IMR-90 (cell line): ENCODE results near the gene RBBP8NL. TPM values are rescaled to one million over a fixed set of nuclear protein-coding genes. Genes with fewer than 3 reads are reported as not detected.

ENCODE experiments used
- ATAC-seq: fragments of 200-7000 bp; cut with Tn5 transposase; 2 replicates; pipeline ENCODE4 v1.9.1; 2020; ENCODE audit warnings: low read depth, mild to moderate bottlenecking, moderate library complexity
- BruUV-seq: library from RNA; stranded (reverse); fragments of 400-500 nt; replicated peaks from 2 replicates; lab custom pipeline; 2021; lab: Mats Ljungman, UMichigan
- CTCF ChIA-PET: fragments of 300-600 bp; formaldehyde crosslinking; extraction: SDS; loops from one replicate; lab custom pipeline; 2021; ENCODE audit warnings: antibody characterized with exemption; lab: Yijun Ruan, JAX
- POLR2A ChIA-PET: fragments of 300-600 bp; sonication (Branson Sonifier 250); formaldehyde crosslinking; loops from one replicate; lab custom pipeline; 2022; ENCODE audit warnings: antibody characterized with exemption; ENCODE audit not compliant: unreplicated experiment; lab: Charles Lee
- DNase-seq: peaks from one replicate; pipeline ENCODE4 v3.0.0; 2013
- H2AFZ ChIP-seq: replicated peaks from 2 replicates; pipeline ENCODE3; 2013; ENCODE audit warnings: low read length, mild to moderate bottlenecking; ENCODE audit not compliant: poor library complexity
- H2AK5ac ChIP-seq: 2 replicates; pipeline ENCODE4 v1.6.1; 2013; ENCODE audit warnings: low read depth, low read length, inconsistent platforms
- H2AK9ac ChIP-seq: replicated peaks from 2 replicates; pipeline ENCODE3; 2013; ENCODE audit warnings: mild to moderate bottlenecking, low read depth, low read length, moderate library complexity; ENCODE audit not compliant: poor library complexity
- H2BK120ac ChIP-seq: 2 replicates; pipeline ENCODE4 v1.6.1; 2013; ENCODE audit warnings: low read depth, low read length, inconsistent platforms
- H2BK15ac ChIP-seq: 3 replicates; pipeline ENCODE4 v1.6.1; 2013; ENCODE audit warnings: low read depth, low read length, inconsistent platforms
- H2BK20ac ChIP-seq: 2 replicates; pipeline ENCODE4 v1.6.1; 2013; ENCODE audit warnings: low read depth, mild to moderate bottlenecking, inconsistent platforms, low read length, moderate library complexity
- H2BK5ac ChIP-seq: 2 replicates; pipeline ENCODE4 v1.6.1; 2013; ENCODE audit warnings: mild to moderate bottlenecking, low read depth, low read length, inconsistent platforms; ENCODE audit not compliant: poor library complexity, severe bottlenecking
- H3K14ac ChIP-seq: replicated peaks from 2 replicates; pipeline ENCODE4 v1.6.1; 2013; ENCODE audit warnings: low read depth, low read length, inconsistent platforms
- H3K18ac ChIP-seq: 2 replicates; pipeline ENCODE4 v1.6.1; 2013; ENCODE audit warnings: low read depth, low read length, control low read depth
- H3K23ac ChIP-seq: 2 replicates; pipeline ENCODE4 v1.6.1; 2013; ENCODE audit warnings: low read depth, low read length, inconsistent platforms
- H3K27ac ChIP-seq: 2 replicates; pipeline ENCODE4 v1.5.1; 2013; ENCODE audit warnings: mild to moderate bottlenecking, control low read depth, low read length; ENCODE audit not compliant: insufficient read depth
- H3K27me3 ChIP-seq: 2 replicates; pipeline ENCODE4 v1.6.1; 2013; ENCODE audit warnings: low read length; ENCODE audit not compliant: control insufficient read depth, insufficient read depth
- H3K36me3 ChIP-seq: 2 replicates; pipeline ENCODE4 v1.6.1; 2013; ENCODE audit warnings: low read length, mixed read lengths; ENCODE audit not compliant: control insufficient read depth, insufficient read depth
- H3K4ac ChIP-seq: 2 replicates; pipeline ENCODE4 v1.6.1; 2013; ENCODE audit warnings: low read depth, low read length, inconsistent platforms
- H3K4me1 ChIP-seq: 2 replicates; pipeline ENCODE4 v1.6.1; 2013; ENCODE audit warnings: low read length, mixed read lengths; ENCODE audit not compliant: control insufficient read depth, insufficient read depth
- H3K4me2 ChIP-seq: 2 replicates; pipeline ENCODE4 v1.6.1; 2013; ENCODE audit warnings: low read depth, mild to moderate bottlenecking, control low read depth, low read length, moderate library complexity
- H3K4me3 ChIP-seq: 2 replicates; pipeline ENCODE4 v1.5.1; 2013; ENCODE audit warnings: low read depth, mild to moderate bottlenecking, control low read depth, low read length, moderate library complexity; ENCODE audit not compliant: insufficient read depth
- H3K56ac ChIP-seq: 2 replicates; pipeline ENCODE4 v1.6.1; 2013; ENCODE audit warnings: low read length, inconsistent platforms; ENCODE audit not compliant: insufficient read depth; ENCODE audit errors: extremely low read depth
- H3K79me1 ChIP-seq, 2 experiments: 2 replicates each; pipeline ENCODE4 v1.6.1; 2013; ENCODE audit warnings: low read length in 2 of 2, inconsistent platforms in 1 of 2, low read depth in 1 of 2
- H3K9ac ChIP-seq: 2 replicates; pipeline ENCODE4 v1.6.1; 2013; ENCODE audit warnings: low read depth, low read length, control low read depth
- H3K9me1 ChIP-seq: 2 replicates; pipeline ENCODE4 v1.6.1; 2013; ENCODE audit warnings: low read length, inconsistent platforms; ENCODE audit not compliant: insufficient read depth
- H3K9me3 ChIP-seq: 2 replicates; pipeline ENCODE4 v1.6.1; 2013; ENCODE audit warnings: low read length; ENCODE audit not compliant: control insufficient read depth, insufficient read depth
- H4K20me1 ChIP-seq: 2 replicates; pipeline ENCODE4 v1.6.1; 2013; ENCODE audit warnings: low read length, inconsistent platforms; ENCODE audit not compliant: insufficient read depth
- H4K5ac ChIP-seq: 2 replicates; pipeline ENCODE4 v1.6.1; 2013; ENCODE audit warnings: mild to moderate bottlenecking, low read depth, low read length, control low read depth
- H4K8ac ChIP-seq, 2 experiments: 2 replicates each; pipeline ENCODE4 v1.6.1; 2013; ENCODE audit warnings: low read depth in 2 of 2, low read length in 2 of 2, control low read depth in 1 of 2, inconsistent platforms in 1 of 2
- H4K91ac ChIP-seq: 2 replicates; pipeline ENCODE4 v1.6.1; 2013; ENCODE audit warnings: low read depth, low read length, inconsistent platforms; ENCODE audit not compliant: insufficient read depth
- CEBPB ChIP-seq: IDR thresholded peaks from 2 replicates; pipeline ENCODE4 v1.6.1; 2012; ENCODE audit warnings: low read depth, low read length, improper control_type of control experiment
- CHD1 ChIP-seq: IDR thresholded peaks from 2 replicates; pipeline ENCODE4 v1.6.1; 2012; ENCODE audit warnings: low read depth, low read length, improper control_type of control experiment
- CTCF ChIP-seq: conservative IDR thresholded peaks from 2 replicates; pipeline ENCODE4 v1.5.1; 2012; ENCODE audit warnings: mild to moderate bottlenecking, low read depth, low read length, improper control_type of control experiment
- ELK1 ChIP-seq: fragments of 150-350 bp; IDR thresholded peaks from 2 replicates; pipeline ENCODE4 v1.6.1; 2016; ENCODE audit warnings: low read depth, mild to moderate bottlenecking, low read length, moderate library complexity, borderline replicate concordance
- FOS ChIP-seq: fragments of 150-350 bp; IDR thresholded peaks from 2 replicates; pipeline ENCODE4 v1.6.1; 2016; ENCODE audit warnings: low read depth, low read length
- MAFK ChIP-seq: IDR thresholded peaks from 2 replicates; pipeline ENCODE4 v1.6.1; 2012; ENCODE audit warnings: low read depth, low read length, improper control_type of control experiment
- MAZ ChIP-seq: IDR thresholded peaks from 2 replicates; pipeline ENCODE4 v1.6.1; 2012; ENCODE audit warnings: low read depth, mild to moderate bottlenecking, low read length, improper control_type of control experiment, moderate library complexity, borderline replicate concordance
- MXI1 ChIP-seq: IDR thresholded peaks from 2 replicates; pipeline ENCODE4 v1.6.1; 2012; ENCODE audit warnings: low read depth, mild to moderate bottlenecking, low read length, moderate library complexity, borderline replicate concordance
- NFE2L2 ChIP-seq: fragments of 150-350 bp; IDR thresholded peaks from 2 replicates; pipeline ENCODE4 v1.6.1; 2016; ENCODE audit warnings: low read depth, mild to moderate bottlenecking, low read length
- RAD21 ChIP-seq: IDR thresholded peaks from 2 replicates; pipeline ENCODE4 v1.6.1; 2012; ENCODE audit warnings: low read length, improper control_type of control experiment
- RCOR1 ChIP-seq: IDR thresholded peaks from 2 replicates; pipeline ENCODE4 v1.6.1; 2012; ENCODE audit warnings: mild to moderate bottlenecking, low read length, improper control_type of control experiment; ENCODE audit not compliant: insufficient replicate concordance
- RFX5 ChIP-seq: IDR thresholded peaks from 2 replicates; pipeline ENCODE4 v1.8.0; 2012; ENCODE audit warnings: low read depth, mild to moderate bottlenecking, low read length, moderate library complexity
- SMC3 ChIP-seq: fragments of 150-350 bp; IDR thresholded peaks from 2 replicates; pipeline ENCODE4 v1.6.1; 2016; ENCODE audit warnings: low read depth, mild to moderate bottlenecking, antibody characterized with exemption, low read length, moderate library complexity
- USF2 ChIP-seq: fragments of 150-350 bp; IDR thresholded peaks from 2 replicates; pipeline ENCODE4 v1.6.1; 2017; ENCODE audit warnings: mild to moderate bottlenecking, antibody characterized with exemption, low read length, low read depth
- WGBS, 2 experiments: methylation state at CpG; one replicate each; pipeline versions ENCODE4 v1.1.5 to v1.1.7; 2013; ENCODE audit warnings: missing lambda C conversion rate in 2 of 2; ENCODE audit not compliant: insufficient read length in 1 of 2; ENCODE audit errors: extremely low coverage in 2 of 2; 5-methylcytosine and 5-hydroxymethylcytosine counted together
- dilution Hi-C: fragments of 300-500 bp; cut with HindIII; formaldehyde crosslinking; loops from one replicate; pipeline ENCODE4 v1.14.3; 2018; ENCODE audit warnings: low sequenced_read_pairs; ENCODE audit not compliant: unreplicated experiment
- in situ Hi-C: fragments of 300-500 bp; cut with MboI; formaldehyde crosslinking; loops from 3 replicates; pipeline ENCODE4 v1.14.3; 2019; ENCODE audit warnings: low sequenced_read_pairs, inconsistent platforms, mixed read lengths
- intact Hi-C: fragments of 100-400 bp; cut with micrococcal nuclease; formaldehyde crosslinking; loops from 2 replicates; pipeline ENCODE4 v1.10.0; 2022
- polyA plus RNA-seq, 3 experiments: library from polyadenylated mRNA; depleted of rRNA; stranded (reverse); fragments of >200 nt; gene quantifications; 2 replicates each; pipeline ENCODE4 v1.2.3, GENCODE V29; 2012; ENCODE audit warnings: low replicate concordance in 1 of 3
- total RNA-seq: library from RNA; depleted of rRNA; stranded (reverse); fragments of >200 nt; gene quantifications from 2 replicates; pipeline ENCODE4 v1.2.3, GENCODE V29; 2012

RBBP8NL gene
- total and polyA plus RNA-seq, 2 of the 4 experiments (the other 2 are of a cell fraction): not detected

DNA sequence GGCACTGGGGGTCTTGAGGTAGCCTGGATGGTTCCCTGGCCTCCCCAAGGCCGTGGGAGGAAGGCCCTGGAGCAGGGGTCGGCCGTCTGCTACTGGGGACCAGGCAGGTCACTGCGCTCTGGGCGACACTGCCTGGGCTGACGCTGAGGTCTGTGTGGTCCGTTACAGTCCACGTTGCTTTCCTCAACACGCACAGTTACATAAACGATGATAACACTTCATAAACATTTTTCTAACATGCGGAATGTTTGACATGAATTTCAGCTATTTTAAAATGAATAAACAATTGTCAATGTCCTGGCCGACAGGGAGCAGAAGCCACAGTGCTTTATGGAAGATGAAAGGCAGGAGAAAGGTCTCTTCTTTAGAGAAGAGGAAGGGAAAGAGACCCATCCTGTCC, 10.2 kb upstream of the RBBP8NL start:
- no peak overlapping the region for H3K4me3 ChIP-seq
- no peak overlapping the region for H2BK120ac ChIP-seq
- H3K36me3 ChIP-seq: no peaks in the 10 kb centered on the region
- intact Hi-C loops (no loop called here), in situ Hi-C loops (no loop called here), dilution Hi-C loops (no loop called here)
- H4K5ac ChIP-seq: no peak overlapping the region
- no peak overlapping the region for H4K91ac ChIP-seq
- H3K4ac ChIP-seq: no peak overlapping the region; the same call in 1 of the 2 replicates
- no peak overlapping the region for H3K18ac ChIP-seq
- CTCF ChIA-PET: no interaction called here
- H2AFZ ChIP-seq: peak overlapping the region; percentile 56
- H2AK9ac ChIP-seq: no peak overlapping the region
- no peak overlapping the region for H2BK5ac ChIP-seq
- H3K4me2 ChIP-seq: no peak overlapping the region; the same call in 1 of the 2 replicates
- H3K23ac ChIP-seq: no peak overlapping the region
- peaks cover 79% of the 10 kb centered on the region for H3K27me3 ChIP-seq
- peak; percentile 45 for DNase-seq
- no peaks in the 10 kb centered on the region for H3K79me1 ChIP-seq
- peaks cover 7% of the 10 kb centered on the region for H3K9me3 ChIP-seq
- no peak overlapping the region for H2AK5ac ChIP-seq
- no peaks in the 10 kb centered on the region; the same call in 1 of the 2 replicates for H3K9me1 ChIP-seq
- no peak overlapping the region for H2BK20ac ChIP-seq
- no peak overlapping the region for H4K8ac ChIP-seq
- H2BK15ac ChIP-seq: no peak overlapping the region
- H3K4me1 ChIP-seq: peaks cover 8% of the 10 kb centered on the region; the same call in 1 of the 2 replicates
- H3K56ac ChIP-seq: no peak overlapping the region
- TF ChIP-seq SMC3: no peak
- no peak for TF ChIP-seq MXI1
- TF ChIP-seq CTCF: no peak
- TF ChIP-seq ELK1: no peak
- no peak for TF ChIP-seq CHD1
- no peak for TF ChIP-seq CEBPB
- TF ChIP-seq MAZ: no peak
- no peak for TF ChIP-seq RFX5
- TF ChIP-seq MAFK: no peak
- TF ChIP-seq USF2: no peak
- no peak for TF ChIP-seq RAD21
- TF ChIP-seq NFE2L2: no peak
- no peak for TF ChIP-seq FOS
- TF ChIP-seq RCOR1: no peak
- H3K9ac ChIP-seq: no peak overlapping the region
- no peak overlapping the region for H3K27ac ChIP-seq
- peak; percentile 81 for ATAC-seq
- BruUV-seq: no TSS peak
- WGBS, 2 experiments: no CpG with 5 or more reads among the region's 12 CpGs
- POLR2A ChIA-PET: no interaction called here
- no peaks in the 10 kb centered on the region for H4K20me1 ChIP-seq
- H3K14ac ChIP-seq: no peak overlapping the region
